ENCODE results near the gene SIT1. TPM values are rescaled to one million over a fixed set of nuclear protein-coding genes. Genes with fewer than 3 reads are reported as not detected.

The SIT1 gene
- total RNA-seq, 2 experiments from 2014 or later = 210 to 214 TPM

Other genes with a start within 250 kb of the SIT1 start
- gene RUSC2, start 160.8 kb downstream of the SIT1 start, total RNA-seq = 1 to 10 TPM; 1.2 to 1.4 TPM
- 10 to 100 TPM; 31.7 to 32.3 TPM for gene TESK1, start 45.7 kb downstream of the SIT1 start, total RNA-seq
- 10 to 100 TPM; 11.8 to 11.9 TPM for gene CD72, start 32.5 kb downstream of the SIT1 start, total RNA-seq
- over 10,000 TPM in 1 of 2 experiments, 1,000 to 10,000 TPM in 1; 9,885 to 10,678 TPM for gene RMRP, start 7.1 kb upstream of the SIT1 start, total RNA-seq
- gene CCDC107, start 7.4 kb upstream of the SIT1 start, total RNA-seq = 10 to 100 TPM; 36.6 to 37.7 TPM
- 10 to 100 TPM; 19.1 to 19.9 TPM for gene ARHGEF39, start 14.3 kb upstream of the SIT1 start, total RNA-seq
- gene CA9, start 23.0 kb upstream of the SIT1 start, total RNA-seq = 1 to 10 TPM; 1.1 to 1.2 TPM
- 1 to 10 TPM; 8.9 to 9.2 TPM for gene TPM2, start 39.0 kb upstream of the SIT1 start, total RNA-seq
- 100 to 1,000 TPM; 341 to 354 TPM for gene TLN1, start 81.3 kb upstream of the SIT1 start, total RNA-seq
- gene CREB3, start 81.7 kb upstream of the SIT1 start, total RNA-seq = 10 to 100 TPM; 23.2 to 24.1 TPM
- 10 to 100 TPM; 45.8 to 49.1 TPM for gene GBA2, start 98.3 kb upstream of the SIT1 start, total RNA-seq
- 10 to 100 TPM; 29.1 to 29.5 TPM for gene RGP1, start 98.4 kb upstream of the SIT1 start, total RNA-seq
- under 1 TPM in 1 of 2 experiments, not detected in 1; 0.48 TPM for gene MSMP, start 103.3 kb upstream of the SIT1 start, total RNA-seq
- gene NPR2, start 140.7 kb upstream of the SIT1 start, total RNA-seq = 1 to 10 TPM; 7.7 to 8.5 TPM
- 1 to 10 TPM; 2.0 to 2.2 TPM for gene SPAG8, start 161.3 kb upstream of the SIT1 start, total RNA-seq
- 10 to 100 TPM; 77.8 to 79.2 TPM for gene HINT2, start 164.1 kb upstream of the SIT1 start, total RNA-seq
- gene FAM221B, start 177.8 kb upstream of the SIT1 start, total RNA-seq = not detected
- gene TMEM8B, start 178.3 kb upstream of the SIT1 start, total RNA-seq = 1 to 10 TPM; 3.1 to 3.2 TPM
- gene OR13J1, start 219.5 kb upstream of the SIT1 start, total RNA-seq = not detected